ENCODE results near the gene RPTOR. TPM values are rescaled to one million over a fixed set of nuclear protein-coding genes. Genes with fewer than 3 reads are reported as not detected.
A peak's percentile ranks its signal among the peaks of the same experiment; 100 is the strongest.

RPTOR gene
- total RNA-seq, 2 experiments from 2014 or later: 53.1 to 54.0 TPM

GRCh38 chr17:80666867-80667266 is 122.2 kb downstream of the RPTOR start:
- POLR2A ChIA-PET: no interaction called here
- Mint-ChIP-seq H3K9me3 (ENCODE audit: insufficient read depth) (no peaks in the 10 kb centered on the region), H3K4me3 (no peak overlapping the region), H3K27me3 (ENCODE audit: low read depth) (no peaks in the 10 kb centered on the region), H3K36me3 (ENCODE audit: low read depth) (peaks cover 55% of the 10 kb centered on the region), H3K27ac (peak overlapping the region; percentile 80), H3K4me1 (ENCODE audit: low read depth) (peaks cover 96% of the 10 kb centered on the region)
- no peak for DNase-seq
- CTCF ChIA-PET: interaction anchor here (1.0 kb wide), 1 partner anchor 37 kb away, joined by 4 read pairs; no protein-coding TSS in a partner anchor
- no peak for ATAC-seq

DNA sequence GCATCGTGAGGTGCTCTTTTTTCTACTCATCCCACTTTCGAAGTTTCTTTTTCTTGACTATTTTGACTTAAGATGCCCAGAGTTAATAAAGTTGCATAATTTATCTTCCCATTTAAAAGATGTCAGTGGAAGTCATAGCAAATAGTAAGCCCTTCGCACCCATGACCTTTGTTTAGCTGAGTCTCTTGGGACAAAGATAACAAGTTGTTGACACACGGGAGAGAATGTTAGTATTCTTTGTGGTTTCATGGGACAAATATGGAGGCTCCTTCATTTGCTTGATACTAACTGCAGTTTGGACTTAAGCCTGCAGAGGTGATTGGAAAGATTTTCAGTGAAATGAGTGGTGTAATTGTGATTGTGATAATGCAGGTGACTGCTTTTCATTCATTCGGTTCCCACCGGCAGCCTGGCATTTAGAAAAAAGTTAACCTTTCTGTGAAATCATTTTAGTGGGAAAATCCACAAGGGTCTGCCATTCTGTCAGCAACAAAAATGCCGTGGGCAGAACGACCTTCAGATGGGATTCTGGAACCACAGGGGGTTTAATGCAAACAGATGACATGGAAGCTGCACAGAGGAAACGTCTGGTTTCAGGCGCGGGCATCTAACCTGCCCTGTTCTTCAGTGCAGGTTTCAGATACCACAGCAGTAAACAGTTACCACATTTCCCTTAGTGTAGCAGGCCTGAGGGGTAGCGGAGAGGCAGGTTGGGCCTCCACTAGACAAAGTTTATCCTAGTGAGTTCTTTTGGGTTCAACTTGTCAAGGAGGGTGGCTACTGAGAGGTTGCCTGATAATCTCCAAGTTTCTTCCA is 123.0 kb downstream of the RPTOR start:
- peak; percentile 62 for DNase-seq

DNA sequence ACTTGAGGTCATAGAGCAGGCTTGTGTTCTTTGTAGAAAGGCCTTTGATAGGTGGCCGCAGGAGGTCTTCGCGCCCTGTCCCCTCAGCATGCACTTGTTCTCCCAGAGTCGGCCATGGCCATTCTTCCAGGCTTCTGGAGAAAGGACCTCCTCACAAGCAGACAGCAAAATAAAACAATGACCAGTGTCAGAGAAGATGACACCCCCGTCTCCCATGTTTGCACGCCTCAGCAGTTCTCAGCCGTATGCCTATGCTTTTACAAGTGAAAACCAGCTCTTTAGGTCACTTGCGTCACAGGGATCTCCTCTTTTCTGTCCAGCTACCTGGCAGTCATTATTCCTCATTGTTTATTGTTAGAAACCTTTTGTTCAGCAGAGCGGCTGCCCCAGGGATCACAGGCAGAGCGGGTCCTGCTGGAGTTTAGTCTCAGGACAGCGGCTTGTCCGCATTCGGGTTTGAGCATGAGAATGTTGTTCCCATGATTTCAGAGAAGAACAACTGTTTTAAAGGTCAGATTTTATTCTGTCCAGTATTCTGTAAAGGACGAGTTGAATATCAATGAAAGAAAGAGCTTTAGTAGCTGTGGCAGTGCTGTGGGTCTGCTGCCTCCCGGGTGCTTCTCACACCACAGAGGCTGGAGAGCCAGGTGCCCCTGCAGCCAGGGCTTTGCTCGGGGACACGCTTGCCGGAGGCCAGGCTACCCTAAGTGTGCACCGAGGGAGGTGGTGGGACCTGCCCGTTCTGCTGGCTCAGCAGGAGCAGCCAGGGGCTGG is 123.9 kb downstream of the RPTOR start:
- peaks cover 94% of the 10 kb centered on the region for H3K4me1 Mint-ChIP-seq (ENCODE audit: low read depth)
- peaks cover 50% of the 10 kb centered on the region for H3K36me3 Mint-ChIP-seq (ENCODE audit: low read depth)
- ChIA-PET CTCF (no interaction called here), POLR2A (no interaction called here)
- DNase-seq (no peak), ATAC-seq (no peak)
- no peaks in the 10 kb centered on the region for H3K27me3 Mint-ChIP-seq (ENCODE audit: low read depth)
- H3K27ac Mint-ChIP-seq: peak overlapping the region; percentile 80
- H3K9me3 Mint-ChIP-seq (ENCODE audit: insufficient read depth): no peaks in the 10 kb centered on the region
- peak overlapping the region; percentile 30 for H3K4me3 Mint-ChIP-seq

More for the DNA sequence above, 123.0 kb downstream of the RPTOR start:
- ChIA-PET POLR2A (interaction anchor here (0.8 kb wide), 1 partner anchor 76 kb away, joined by 4 read pairs; no protein-coding TSS in a partner anchor), CTCF (interaction anchor here (1.0 kb wide), 1 partner anchor 36 kb away, joined by 4 read pairs; no protein-coding TSS in a partner anchor)
- H3K27me3 Mint-ChIP-seq (ENCODE audit: low read depth): no peaks in the 10 kb centered on the region
- H3K27ac Mint-ChIP-seq: peak overlapping the region; percentile 80
- peak overlapping the region; percentile 30 for H3K4me3 Mint-ChIP-seq
- peaks cover 94% of the 10 kb centered on the region for H3K4me1 Mint-ChIP-seq (ENCODE audit: low read depth)
- H3K36me3 Mint-ChIP-seq (ENCODE audit: low read depth): peaks cover 52% of the 10 kb centered on the region
- peak; percentile 73 for ATAC-seq
- no peaks in the 10 kb centered on the region for H3K9me3 Mint-ChIP-seq (ENCODE audit: insufficient read depth)

- no peaks in the 10 kb centered on the region for H3K9me3 Mint-ChIP-seq (ENCODE audit: insufficient read depth)
- DNase-seq (no peak), ATAC-seq (no peak)
- H3K36me3 Mint-ChIP-seq (ENCODE audit: low read depth): peaks cover 53% of the 10 kb centered on the region
- H3K4me3 Mint-ChIP-seq: no peak overlapping the region
- H3K27me3 Mint-ChIP-seq (ENCODE audit: low read depth): no peaks in the 10 kb centered on the region
- POLR2A ChIA-PET: interaction anchor here (0.7 kb wide), 1 partner anchor 95 kb away, joined by 6 read pairs; no protein-coding TSS in a partner anchor
- peak overlapping the region; percentile 2 for H3K27ac Mint-ChIP-seq
- peaks cover 96% of the 10 kb centered on the region for H3K4me1 Mint-ChIP-seq (ENCODE audit: low read depth)
- CTCF ChIA-PET: interaction anchor here (1.1 kb wide), 1 partner anchor 81 kb away, joined by 3 read pairs; no protein-coding TSS in a partner anchor
Observed at GRCh38 chr17:80671039-80671824, 126.6 kb downstream of the RPTOR start.

DNA sequence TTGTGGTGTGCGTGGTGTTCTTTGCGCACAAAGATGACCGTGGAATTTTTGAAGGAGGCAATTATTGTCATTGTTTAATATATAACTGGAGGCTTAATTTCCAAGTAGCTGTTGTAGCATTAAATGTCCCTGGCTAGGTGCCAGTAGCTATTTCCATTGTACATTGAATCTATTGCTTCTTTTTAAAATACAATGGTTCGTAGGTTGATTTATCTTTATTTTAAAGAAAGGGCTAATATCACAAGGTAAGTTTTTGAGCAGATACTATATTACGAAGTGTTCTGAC is 127.1 kb downstream of the RPTOR start:
- ChIA-PET CTCF (interaction anchor here (0.9 to 1.1 kb wide), 2 partner anchors 22 to 80 kb away, joined by 3 read pairs; no protein-coding TSS in a partner anchor), POLR2A (no interaction called here)
- Mint-ChIP-seq H3K27me3 (ENCODE audit: low read depth) (no peaks in the 10 kb centered on the region), H3K4me3 (no peak overlapping the region), H3K9me3 (ENCODE audit: insufficient read depth) (no peaks in the 10 kb centered on the region), H3K36me3 (ENCODE audit: low read depth) (peaks cover 48% of the 10 kb centered on the region), H3K4me1 (ENCODE audit: low read depth) (peaks cover 96% of the 10 kb centered on the region), H3K27ac (no peak overlapping the region)
- ATAC-seq (no peak), DNase-seq (no peak)

DNA sequence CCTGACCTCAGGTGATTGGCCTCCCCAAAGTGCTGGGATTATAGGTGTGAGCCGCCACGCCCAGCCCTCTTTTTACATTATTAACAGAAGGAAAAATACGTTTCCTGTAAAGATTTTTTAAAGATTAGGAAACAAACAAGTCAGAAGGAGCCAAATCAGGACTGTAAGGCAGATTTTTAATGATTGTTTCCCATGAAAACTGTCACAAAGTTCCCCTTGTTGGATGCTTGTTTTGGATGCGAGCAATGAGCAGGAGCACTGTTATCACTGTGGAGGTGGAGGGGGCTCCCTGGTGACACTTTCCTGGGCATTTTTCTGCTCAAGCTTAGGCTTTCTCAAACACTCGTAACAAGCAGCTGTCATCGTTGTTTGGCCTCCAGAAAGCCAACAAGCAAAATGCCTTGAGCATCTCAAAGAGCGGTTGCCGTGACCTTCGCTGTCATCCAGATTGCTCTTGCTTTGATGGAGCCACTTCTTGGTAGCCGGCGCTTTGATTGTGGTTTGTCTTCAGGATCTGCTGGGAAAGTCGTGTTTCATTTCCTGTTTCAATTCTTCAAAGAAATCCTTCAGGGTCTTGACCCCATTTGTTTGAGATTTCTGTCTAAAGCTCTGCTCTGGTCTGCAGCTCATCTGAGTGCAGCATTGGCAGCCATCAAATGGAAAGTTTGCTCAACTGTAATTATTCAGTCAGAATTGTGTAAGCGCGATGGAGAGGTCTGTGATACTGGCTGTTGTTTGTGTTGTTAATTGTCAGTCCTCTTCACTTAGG is 128.7 kb downstream of the RPTOR start:
- Mint-ChIP-seq H3K27ac (peak overlapping the region; percentile 88), H3K9me3 (ENCODE audit: insufficient read depth) (no peaks in the 10 kb centered on the region), H3K4me1 (ENCODE audit: low read depth) (peaks cover 96% of the 10 kb centered on the region), H3K27me3 (ENCODE audit: low read depth) (no peaks in the 10 kb centered on the region), H3K4me3 (peak overlapping the region; percentile 26), H3K36me3 (ENCODE audit: low read depth) (peaks cover 42% of the 10 kb centered on the region)
- CTCF ChIA-PET: interaction anchor here (0.9 to 1.0 kb wide), 2 partner anchors 16 to 226 kb away, joined by 3 read pairs; no protein-coding TSS in a partner anchor
- peak; percentile 79 for ATAC-seq
- POLR2A ChIA-PET: interaction anchor here (0.6 kb wide), 1 partner anchor 113 kb away, joined by 4 read pairs; no protein-coding TSS in a partner anchor
- DNase-seq: peak; percentile 67

DNA sequence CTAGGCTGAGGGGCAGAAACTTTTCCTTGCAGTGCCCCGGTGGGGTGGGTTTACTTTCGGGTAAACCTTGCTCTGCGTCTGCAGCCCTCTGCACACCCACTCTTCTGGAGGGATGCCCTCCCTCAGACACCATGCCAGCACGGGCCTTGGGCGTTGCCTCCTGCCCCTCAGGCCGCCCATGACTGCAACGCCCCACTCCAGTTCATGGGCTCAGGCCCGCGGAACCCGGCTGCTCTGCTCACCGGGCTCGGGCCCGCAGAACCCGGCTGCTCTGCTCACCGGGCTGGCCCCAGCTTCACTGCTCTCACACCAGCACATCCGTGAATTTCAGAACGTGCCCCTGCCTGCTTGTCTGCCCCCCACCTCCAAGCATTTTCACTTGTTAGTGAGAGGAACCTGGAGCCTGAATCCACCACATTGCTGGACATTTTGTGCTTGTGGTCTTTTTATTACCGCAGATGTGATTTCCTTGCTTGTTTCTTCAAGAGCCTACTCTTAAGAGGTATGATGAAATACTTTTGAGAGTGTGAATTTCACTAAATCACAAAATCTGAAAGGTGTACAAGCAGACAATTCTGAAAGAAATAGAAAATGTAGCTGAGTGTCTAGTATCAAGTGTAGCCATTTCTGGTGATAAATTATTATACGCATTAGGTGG is 130.9 kb downstream of the RPTOR start:
- DNase-seq (no peak), ATAC-seq (no peak)
- no peak overlapping the region for H3K4me3 Mint-ChIP-seq
- H3K9me3 Mint-ChIP-seq (ENCODE audit: insufficient read depth): no peaks in the 10 kb centered on the region
- ChIA-PET POLR2A (no interaction called here), CTCF (interaction anchor here (1.0 kb wide), 1 partner anchor 54 kb away, joined by 3 read pairs; no protein-coding TSS in a partner anchor)
- peaks cover 97% of the 10 kb centered on the region for H3K4me1 Mint-ChIP-seq (ENCODE audit: low read depth)
- peaks cover 32% of the 10 kb centered on the region for H3K36me3 Mint-ChIP-seq (ENCODE audit: low read depth)
- H3K27me3 Mint-ChIP-seq (ENCODE audit: low read depth): no peaks in the 10 kb centered on the region
- H3K27ac Mint-ChIP-seq: peak overlapping the region; percentile 50

DNA sequence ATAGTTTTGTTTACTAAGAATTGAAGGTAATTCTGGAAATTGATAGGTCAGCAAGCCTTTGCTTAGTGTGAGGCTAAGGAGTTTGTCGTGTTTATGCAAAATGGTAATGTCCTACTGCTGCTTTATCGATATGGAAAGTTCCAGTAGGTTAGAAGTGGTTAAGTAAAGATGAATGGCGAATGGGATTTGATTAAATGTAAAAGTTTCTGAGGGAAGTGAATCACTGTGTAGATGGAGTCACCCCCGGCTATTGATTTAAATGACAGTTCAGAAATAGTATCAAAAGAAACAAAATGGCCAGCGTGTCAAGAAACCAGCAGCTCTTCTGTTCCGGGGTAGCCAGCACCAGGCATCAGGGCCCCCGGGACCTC is 131.4 kb downstream of the RPTOR start:
- no peak for ATAC-seq
- POLR2A ChIA-PET: no interaction called here
- H3K9me3 Mint-ChIP-seq (ENCODE audit: insufficient read depth): no peaks in the 10 kb centered on the region
- CTCF ChIA-PET: no interaction called here
- no peak for DNase-seq
- H3K36me3 Mint-ChIP-seq (ENCODE audit: low read depth): peaks cover 29% of the 10 kb centered on the region
- no peak overlapping the region for H3K4me3 Mint-ChIP-seq
- H3K4me1 Mint-ChIP-seq (ENCODE audit: low read depth): peaks cover 94% of the 10 kb centered on the region
- no peak overlapping the region for H3K27ac Mint-ChIP-seq
- H3K27me3 Mint-ChIP-seq (ENCODE audit: low read depth): no peaks in the 10 kb centered on the region

DNA sequence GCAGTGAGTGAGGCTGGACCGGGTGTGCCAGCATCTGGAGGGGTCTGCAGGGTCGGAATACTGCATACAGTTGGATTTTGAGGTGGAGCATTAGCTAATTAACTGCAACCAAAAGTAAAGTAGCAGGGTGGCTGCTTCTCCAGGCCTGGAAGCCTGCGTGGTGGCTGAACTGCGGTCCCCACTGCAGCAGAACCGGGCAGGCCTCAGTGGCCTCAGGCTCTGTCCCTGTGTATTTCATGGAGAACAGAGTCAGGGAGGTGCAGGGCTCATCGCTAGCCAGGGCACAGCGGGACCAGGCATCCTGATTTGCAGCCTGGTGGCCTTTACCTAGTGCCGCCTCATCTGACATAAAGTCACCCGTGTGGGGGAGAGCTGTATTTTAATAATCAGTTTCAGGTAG is 131.9 kb downstream of the RPTOR start:
- no peaks in the 10 kb centered on the region for H3K27me3 Mint-ChIP-seq (ENCODE audit: low read depth)
- H3K36me3 Mint-ChIP-seq (ENCODE audit: low read depth): peaks cover 24% of the 10 kb centered on the region
- ChIA-PET CTCF (interaction anchor here (1.1 kb wide), 1 partner anchor 223 kb away, joined by 3 read pairs; no protein-coding TSS in a partner anchor), POLR2A (no interaction called here)
- peak overlapping the region; percentile 26 for H3K27ac Mint-ChIP-seq
- H3K4me3 Mint-ChIP-seq: no peak overlapping the region
- ATAC-seq (no peak), DNase-seq (no peak)
- H3K9me3 Mint-ChIP-seq (ENCODE audit: insufficient read depth): no peaks in the 10 kb centered on the region
- peaks cover 89% of the 10 kb centered on the region for H3K4me1 Mint-ChIP-seq (ENCODE audit: low read depth)

GRCh38 chr17:80677214-80677756 is 132.6 kb downstream of the RPTOR start:
- ATAC-seq (no peak), DNase-seq (no peak)
- Mint-ChIP-seq H3K27me3 (ENCODE audit: low read depth) (no peaks in the 10 kb centered on the region), H3K27ac (peak overlapping the region; percentile 80), H3K4me1 (ENCODE audit: low read depth) (peaks cover 84% of the 10 kb centered on the region), H3K9me3 (ENCODE audit: insufficient read depth) (no peaks in the 10 kb centered on the region), H3K4me3 (no peak overlapping the region), H3K36me3 (ENCODE audit: low read depth) (peaks cover 22% of the 10 kb centered on the region)
- CTCF ChIA-PET: interaction anchor here (1.1 kb wide), 1 partner anchor 222 kb away, joined by 3 read pairs; no protein-coding TSS in a partner anchor
- POLR2A ChIA-PET: interaction anchor here (2.1 kb wide), 1 partner anchor 25 kb away, joined by 4 read pairs; no protein-coding TSS in a partner anchor

Measured in activated CD8-positive, alpha-beta T cell treated with anti-CD3 and anti-CD28 coated beads, Interleukin-2, amount 10 ng/mL, durations not matched to agents 7 days and 5 days (primary cell).